Endothelial cell of umbilical vein (primary cell): Measurements from ENCODE around the gene CFD. TPM values are rescaled to one million over a fixed set of nuclear protein-coding genes. Genes with fewer than 3 reads are reported as not detected.
"Not testable (repeated sequence)": the region's sequence is repeated elsewhere in the genome, so short reads cannot be mapped to it uniquely, and the experiment has no call there.

Experiments used
- BruUV-seq: library from RNA; stranded (reverse); fragments of 400-500 nt; replicated peaks from 2 replicates; lab custom pipeline; 2021; lab: Mats Ljungman, UMichigan
- CTCF ChIA-PET: fragments of 300-600, 350-600 bp; sonication (Branson Sonifier 250); formaldehyde crosslinking; loops from one replicate; lab custom pipeline; 2021; ENCODE audit warnings: antibody characterized with exemption, inconsistent platforms; lab: Charles Lee
- POLR2A ChIA-PET: fragments of 300-600, 350-600 bp; sonication (Branson Sonifier 250); formaldehyde crosslinking; loops from one replicate; lab custom pipeline; 2021; ENCODE audit warnings: antibody characterized with exemption, inconsistent platforms; lab: Charles Lee
- DNase-seq: peaks from one replicate; pipeline ENCODE4 v3.0.0-alpha.2; 2011; ENCODE audit warnings: low read depth, low spot score
- FAIRE-seq: peaks from 2 replicates; lab custom pipeline; 2011; peaks lifted over from hg19 to GRCh38; lab: Jason Lieb, UNC
- H2AFZ ChIP-seq: 2 replicates; pipeline ENCODE4 v1.6.0; 2012; ENCODE audit warnings: low read depth, low read length, control low read depth, inconsistent platforms
- H3K27ac ChIP-seq: 2 replicates; pipeline ENCODE4 v1.5.1; 2011; ENCODE audit warnings: low read depth, mild to moderate bottlenecking, control low read depth, low read length, moderate library complexity; ENCODE audit not compliant: insufficient read depth
- H3K27me3 ChIP-seq, 2 experiments: 2 replicates each; pipeline versions ENCODE4 v1.6.0 to v1.6.1; 2011; ENCODE audit warnings: low read length in 2 of 2, mixed read lengths in 1 of 2; ENCODE audit not compliant: control insufficient read depth in 2 of 2, insufficient read depth in 2 of 2
- H3K36me3 ChIP-seq, 2 experiments: 2 replicates in 1 of 2; 3 replicates in 1 of 2; pipeline ENCODE4 v1.5.1; 2011; ENCODE audit warnings: low read length in 2 of 2, mild to moderate bottlenecking in 1 of 2, moderate library complexity in 1 of 2; ENCODE audit not compliant: control insufficient read depth in 2 of 2, insufficient read depth in 2 of 2; ENCODE audit errors: extremely low read depth in 1 of 2
- H3K4me1 ChIP-seq: 3 replicates; pipeline ENCODE4 v1.5.1; 2011; ENCODE audit warnings: mild to moderate bottlenecking, low read length; ENCODE audit not compliant: control insufficient read depth, insufficient read depth; ENCODE audit errors: extremely low read depth
- H3K4me2 ChIP-seq: 2 replicates; pipeline ENCODE4 v1.6.1; 2011; ENCODE audit warnings: low read length, control low read depth, mixed read lengths; ENCODE audit not compliant: insufficient read depth
- H3K4me3 ChIP-seq, 3 experiments: fragments of 200-600 bp in 1 of 3; sonication (generic), shearing (Covaris generic) in 1 of 3; replicated peaks in 1 of 3; 2 replicates each; pipeline ENCODE4 v1.5.1; 2011 to 2016; ENCODE audit warnings: control low read depth in 3 of 3, low read length in 3 of 3, mild to moderate bottlenecking in 2 of 3, inconsistent platforms in 1 of 3, low read depth in 1 of 3, moderate library complexity in 1 of 3; ENCODE audit not compliant: insufficient read depth in 1 of 3
- H3K79me2 ChIP-seq: 2 replicates; pipeline ENCODE4 v1.6.0; 2012; ENCODE audit warnings: low read length, inconsistent platforms; ENCODE audit not compliant: control insufficient read depth, insufficient read depth
- H3K9ac ChIP-seq: replicated peaks from 2 replicates; pipeline ENCODE3; 2011; ENCODE audit warnings: low read length, control low read depth; ENCODE audit not compliant: insufficient read depth; ENCODE audit errors: extremely low read depth
- H3K9me1 ChIP-seq: replicated peaks from 3 replicates; pipeline ENCODE4 v1.6.0; 2011; ENCODE audit warnings: mild to moderate bottlenecking, low read length; ENCODE audit not compliant: control insufficient read depth, insufficient read depth; ENCODE audit errors: extremely low read depth
- H3K9me3 ChIP-seq: replicated peaks from 2 replicates; pipeline ENCODE4 v1.5.1; 2012; ENCODE audit warnings: low read length, inconsistent platforms; ENCODE audit not compliant: control insufficient read depth, insufficient read depth
- H4K20me1 ChIP-seq: replicated peaks from 2 replicates; pipeline ENCODE3; 2011; ENCODE audit warnings: mild to moderate bottlenecking, low read length; ENCODE audit not compliant: control insufficient read depth, insufficient read depth; ENCODE audit errors: extremely low read depth
- dilution Hi-C: fragments of 300-500 bp; cut with MboI; formaldehyde crosslinking; loops from one replicate; pipeline ENCODE4 v1.15.0; 2019; ENCODE audit warnings: low sequenced_read_pairs; ENCODE audit not compliant: extremely low pct_ligation_motif_present
- intact Hi-C: fragments of 100-400 bp; cut with micrococcal nuclease; formaldehyde crosslinking; loops from one replicate; pipeline ENCODE4 v1.10.0; 2022
- polyA plus RNA-seq, 4 experiments: library from polyadenylated mRNA; depleted of rRNA in 3 of 4; stranded (reverse) in 3 of 4; unstranded in 1 of 4; fragments of >200 nt; gene quantifications; 2 replicates each; pipeline versions ENCODE4 v1.2.1 to v1.2.3, GENCODE V29; 2011 to 2012; ENCODE audit warnings: missing spikeins in 1 of 4
- total RNA-seq: library from RNA; stranded (reverse); gene quantifications from 2 replicates; pipeline ENCODE4 v1.2.3, GENCODE V29; 2021

The CFD gene
- total and polyA plus RNA-seq, 2 donors (not counting 3 experiments of a cell fraction or from before 2014, with no cell fraction given): 0.25 to 0.40 TPM

DNA sequence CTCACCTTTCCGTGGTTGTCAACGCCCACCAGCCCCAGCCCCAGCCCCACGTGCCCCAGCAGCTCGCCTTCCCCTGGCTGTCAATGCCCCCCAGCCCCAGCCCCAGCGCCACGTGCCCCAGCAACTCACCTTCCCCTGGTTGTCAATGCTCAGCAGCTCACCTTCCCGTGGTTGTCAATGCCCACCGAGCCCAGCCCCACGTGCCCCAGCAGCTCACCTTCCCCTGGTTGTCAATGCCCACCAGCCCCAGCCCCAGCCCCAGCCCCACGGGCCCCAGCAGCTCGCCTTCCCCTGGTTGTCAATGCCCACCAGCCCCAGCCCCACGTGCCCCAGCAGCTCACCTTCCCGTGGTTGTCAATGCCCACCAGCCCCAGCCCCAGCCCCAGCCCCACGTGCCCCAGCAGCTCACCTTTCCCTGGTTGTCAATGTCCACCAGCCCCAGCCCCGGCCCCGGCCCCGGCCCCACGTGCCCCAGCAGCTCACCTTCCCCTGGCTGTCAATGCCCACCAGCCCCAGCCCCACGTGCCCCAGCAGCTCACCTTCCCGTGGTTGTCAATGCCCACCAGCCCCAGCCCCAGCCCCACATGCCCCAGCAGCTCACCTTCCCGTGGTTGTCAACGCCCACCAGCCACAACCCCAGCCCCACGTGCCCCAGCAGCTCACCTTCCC lies 18.7 kb downstream of the CFD start:
- H2AFZ ChIP-seq, DNase-seq, H3K27ac ChIP-seq, FAIRE-seq, dilution Hi-C loops, POLR2A ChIA-PET, H3K79me2 ChIP-seq, H3K4me2 ChIP-seq, H4K20me1 ChIP-seq, H3K4me1 ChIP-seq, H3K9me3 ChIP-seq, H3K9me1 ChIP-seq, intact Hi-C loops, BruUV-seq, H3K9ac ChIP-seq, H3K4me3 ChIP-seq, H3K27me3 ChIP-seq: not testable (repeated sequence)
- CTCF ChIA-PET: interaction anchor here (0.7 to 2.4 kb wide), 5 partner anchors 15 to 107 kb away, joined by 3 to 11 read pairs (median 4); partner anchors contain the start of genes MED16 and RNU6-9
- H3K36me3 ChIP-seq: peaks cover 0 to 33% of the 10 kb centered on the region in 2 experiments

DNA sequence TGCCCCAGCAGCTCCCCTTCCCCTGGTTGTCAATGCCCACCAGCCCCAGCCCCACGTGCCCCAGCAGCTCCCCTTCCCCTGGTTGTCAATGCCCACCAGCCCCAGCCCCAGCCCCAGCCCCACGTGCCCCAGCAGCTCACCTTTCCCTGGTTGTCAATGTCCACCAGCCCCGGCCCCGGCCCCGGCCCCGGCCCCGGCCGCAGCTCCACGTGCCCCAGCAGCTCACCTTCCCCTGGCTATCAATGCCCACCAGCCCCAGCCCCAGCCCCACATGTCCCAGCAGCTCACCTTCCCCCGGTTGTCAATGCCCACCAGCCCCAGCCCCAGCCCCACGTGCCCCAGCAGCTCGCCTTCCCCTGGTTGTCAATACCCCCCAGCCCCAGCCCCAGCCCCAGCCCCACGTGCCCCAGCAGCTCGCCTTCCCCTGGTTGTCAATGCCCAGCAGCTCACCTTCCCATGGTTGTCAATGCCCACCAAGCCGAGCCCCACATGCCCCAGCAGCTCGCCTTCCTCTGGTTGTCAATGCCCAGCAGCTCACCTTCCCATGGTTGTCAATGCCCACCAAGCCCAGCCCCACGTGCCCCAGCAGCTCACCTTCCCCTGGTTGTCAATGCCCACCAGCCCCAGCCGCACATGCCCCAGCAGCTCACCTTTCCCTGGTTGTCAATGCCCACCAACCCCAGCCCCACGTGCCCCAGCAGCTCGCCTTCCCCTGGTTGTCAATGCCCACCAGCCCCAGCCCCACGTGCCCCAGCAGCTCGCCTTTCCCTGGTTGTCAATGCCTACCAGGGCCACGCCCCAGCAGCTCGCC lies 19.5 kb downstream of the CFD start:
- not testable (repeated sequence) for H2AFZ ChIP-seq
- peaks cover 0 to 37% of the 10 kb centered on the region in 2 experiments for H3K36me3 ChIP-seq

More for the DNA sequence above, 19.5 kb downstream of the CFD start:
- BruUV-seq, DNase-seq, H3K9me1 ChIP-seq, intact Hi-C loops, H3K27me3 ChIP-seq, FAIRE-seq, H3K4me2 ChIP-seq, H3K4me3 ChIP-seq, dilution Hi-C loops, H3K4me1 ChIP-seq, H3K9me3 ChIP-seq, H3K27ac ChIP-seq, H3K79me2 ChIP-seq, POLR2A ChIA-PET, H4K20me1 ChIP-seq, H3K9ac ChIP-seq: not testable (repeated sequence)
- CTCF ChIA-PET: interaction anchor here (1.7 to 2.4 kb wide), 4 partner anchors 14 to 22 kb away, joined by 4 to 11 read pairs (median 6); partner anchors contain the start of genes MED16 and RNU6-9
